HG02588 (cell line): Measurements from ENCODE around the gene CDC42.

Experiments used
- ATAC-seq: cut with Tn5 transposase; IDR thresholded peaks from one replicate; pipeline ENCODE4 v1.9.1; 2021; ENCODE audit warnings: mild to moderate bottlenecking, moderate library complexity; ENCODE audit not compliant: unreplicated experiment

The CDC42 gene

GRCh38 chr1:22104865-22105437 lies 52.4 kb downstream of the CDC42 start:
- no peak for ATAC-seq

GRCh38 chr1:22105611-22106207 lies 53.2 kb downstream of the CDC42 start:
- no peak for ATAC-seq

GRCh38 chr1:22107126-22107525 lies 54.6 kb downstream of the CDC42 start:
- ATAC-seq, result no peak

- ATAC-seq, result no peak
These were observed 56.0 kb downstream of the CDC42 start for GRCh38 chr1:22108339-22109105.

- no peak for ATAC-seq
These were observed 57.5 kb downstream of the CDC42 start for GRCh38 chr1:22110016-22110415.

- no peak for ATAC-seq
These were observed 58.6 kb downstream of the CDC42 start for GRCh38 chr1:22111115-22111514.

- no peak for ATAC-seq
These were observed 59.1 kb downstream of the CDC42 start for GRCh38 chr1:22111620-22112019.

GRCh38 chr1:22112554-22112953 lies 60.0 kb downstream of the CDC42 start:
- ATAC-seq, result no peak

GRCh38 chr1:22114083-22115012 lies 61.8 kb downstream of the CDC42 start:
- ATAC-seq, result no peak

GRCh38 chr1:22115286-22115685 lies 62.8 kb downstream of the CDC42 start:
- no peak for ATAC-seq

GRCh38 chr1:22117238-22117637 lies 64.7 kb downstream of the CDC42 start:
- ATAC-seq, result no peak

GRCh38 chr1:22117851-22118250 lies 65.3 kb downstream of the CDC42 start:
- no peak for ATAC-seq

- no peak for ATAC-seq
These were observed 65.9 kb downstream of the CDC42 start for GRCh38 chr1:22118291-22118992.

- ATAC-seq, result no peak
These were observed 67.3 kb downstream of the CDC42 start for GRCh38 chr1:22119626-22120468.

GRCh38 chr1:22120469-22120790 lies 67.9 kb downstream of the CDC42 start:
- no peak for ATAC-seq

- no peak for ATAC-seq
These were observed 69.0 kb downstream of the CDC42 start for GRCh38 chr1:22121421-22121911.

- no peak for ATAC-seq
These were observed 70.0 kb downstream of the CDC42 start for GRCh38 chr1:22122273-22123070.

- ATAC-seq, result no peak
These were observed 70.5 kb downstream of the CDC42 start for GRCh38 chr1:22123071-22123390.

- no peak for ATAC-seq
These were observed 71.4 kb downstream of the CDC42 start for GRCh38 chr1:22123901-22124404.
